ENCODE measurements around the gene DYNC2I2. TPM values are rescaled to one million over a fixed set of nuclear protein-coding genes. Genes with fewer than 3 reads are reported as not detected.

Gene DYNC2I2
- total RNA-seq, 2 donors from 2014 or later: 87.8 to 119 TPM

DNA sequence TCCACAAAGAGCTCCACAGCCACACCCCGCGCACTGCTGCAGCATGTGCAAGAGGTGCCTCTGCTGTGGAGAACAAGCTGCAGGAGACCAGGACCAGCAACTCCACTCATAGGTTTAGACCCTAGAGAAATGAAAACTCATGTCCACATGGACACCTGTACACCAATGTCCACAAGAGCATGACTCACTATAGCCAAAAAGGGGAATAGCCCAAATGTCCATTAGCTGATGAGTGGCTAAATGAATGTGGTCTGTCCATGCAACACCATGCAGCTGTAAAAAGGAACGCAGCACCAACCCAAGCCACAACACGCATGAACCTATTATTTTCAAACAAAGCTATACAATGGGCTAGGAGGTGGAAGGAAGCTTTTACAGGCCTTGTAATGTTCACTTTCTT lies 18.1 kb downstream of the DYNC2I2 start:
- Histone ChIP-seq H3K9me3 (ENCODE audit: control insufficient read depth, low read length) (no peaks in the 10 kb centered on the region), H3K4me3 (ENCODE audit: low read length) (no peak overlapping the region), H3K9ac (ENCODE audit: extremely low read depth, low read length, poor library complexity, severe bottlenecking) (no peak overlapping the region), H3K27me3 (ENCODE audit: control insufficient read depth, insufficient read depth, low read length, poor library complexity, severe bottlenecking) (no peaks in the 10 kb centered on the region), H3K27ac (ENCODE audit: low read depth, low read length) (no peak overlapping the region), H3K4me1 (ENCODE audit: control insufficient read depth, insufficient read depth, low read length) (peaks cover 6% of the 10 kb centered on the region), H3K36me3 (ENCODE audit: control insufficient read depth, insufficient read depth, low read length) (peaks cover 26% of the 10 kb centered on the region)
- TF ChIP-seq, protein P1, sequence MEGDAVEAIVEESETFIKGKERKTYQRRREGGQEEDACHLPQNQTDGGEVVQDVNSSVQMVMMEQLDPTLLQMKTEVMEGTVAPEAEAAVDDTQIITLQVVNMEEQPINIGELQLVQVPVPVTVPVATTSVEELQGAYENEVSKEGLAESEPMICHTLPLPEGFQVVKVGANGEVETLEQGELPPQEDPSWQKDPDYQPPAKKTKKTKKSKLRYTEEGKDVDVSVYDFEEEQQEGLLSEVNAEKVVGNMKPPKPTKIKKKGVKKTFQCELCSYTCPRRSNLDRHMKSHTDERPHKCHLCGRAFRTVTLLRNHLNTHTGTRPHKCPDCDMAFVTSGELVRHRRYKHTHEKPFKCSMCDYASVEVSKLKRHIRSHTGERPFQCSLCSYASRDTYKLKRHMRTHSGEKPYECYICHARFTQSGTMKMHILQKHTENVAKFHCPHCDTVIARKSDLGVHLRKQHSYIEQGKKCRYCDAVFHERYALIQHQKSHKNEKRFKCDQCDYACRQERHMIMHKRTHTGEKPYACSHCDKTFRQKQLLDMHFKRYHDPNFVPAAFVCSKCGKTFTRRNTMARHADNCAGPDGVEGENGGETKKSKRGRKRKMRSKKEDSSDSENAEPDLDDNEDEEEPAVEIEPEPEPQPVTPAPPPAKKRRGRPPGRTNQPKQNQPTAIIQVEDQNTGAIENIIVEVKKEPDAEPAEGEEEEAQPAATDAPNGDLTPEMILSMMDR (conservative IDR thresholded peaks at IDR 0.05): no peak
- Mint-ChIP-seq H3K9me3 (no peaks in the 10 kb centered on the region), H3K4me1 (peaks cover 2% of the 10 kb centered on the region), H3K4me3 (no peak overlapping the region), H3K36me3 (ENCODE audit: low read depth) (peaks cover 39% of the 10 kb centered on the region), H3K27ac (no peak overlapping the region), H3K27me3 (ENCODE audit: insufficient read depth) (no peaks in the 10 kb centered on the region)
- 97 to 100% methylated on average over 1 to 4 of the region's 4 CpGs for WGBS, 2 experiments (ENCODE audit: insufficient coverage in 1 of 2, insufficient read length in 1 of 2)
- DNase-seq: no peak

DNA sequence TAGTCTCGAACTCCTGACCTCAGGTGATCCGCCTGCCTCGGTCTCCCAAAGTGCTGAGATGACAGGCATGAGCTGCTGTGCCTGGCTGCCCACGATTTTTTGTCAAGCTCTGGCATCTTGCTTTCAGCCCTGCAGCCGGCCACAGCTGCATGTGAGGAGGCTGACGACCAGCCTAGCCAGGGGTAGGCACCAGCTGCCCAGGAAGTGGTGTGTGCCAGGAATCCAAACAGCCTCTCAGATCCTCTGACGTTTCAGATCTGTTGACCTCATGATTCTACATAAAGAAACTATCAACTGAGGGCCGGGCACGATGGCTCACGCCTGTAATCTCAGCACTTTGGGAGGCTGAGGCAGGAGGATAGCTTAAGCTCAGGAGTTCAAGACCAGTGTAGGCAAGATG lies 19.0 kb downstream of the DYNC2I2 start:
- Mint-ChIP-seq H3K27ac (no peak overlapping the region), H3K4me1 (peaks cover 2% of the 10 kb centered on the region), H3K9me3 (no peaks in the 10 kb centered on the region), H3K36me3 (ENCODE audit: low read depth) (peaks cover 48% of the 10 kb centered on the region), H3K4me3 (no peak overlapping the region), H3K27me3 (ENCODE audit: insufficient read depth) (no peaks in the 10 kb centered on the region)
- 85 to 95% methylated on average over 10 of the region's 10 CpGs for WGBS, 2 experiments (ENCODE audit: insufficient coverage in 1 of 2, insufficient read length in 1 of 2)
- Histone ChIP-seq H3K27me3 (ENCODE audit: control insufficient read depth, insufficient read depth, low read length, poor library complexity, severe bottlenecking) (no peaks in the 10 kb centered on the region), H3K9ac (ENCODE audit: extremely low read depth, low read length, poor library complexity, severe bottlenecking) (no peak overlapping the region), H3K36me3 (ENCODE audit: control insufficient read depth, insufficient read depth, low read length) (peaks cover 34% of the 10 kb centered on the region), H3K4me1 (ENCODE audit: control insufficient read depth, insufficient read depth, low read length) (peaks cover 6% of the 10 kb centered on the region), H3K9me3 (ENCODE audit: control insufficient read depth, low read length) (no peaks in the 10 kb centered on the region), H3K4me3 (ENCODE audit: low read length) (no peak overlapping the region), H3K27ac (ENCODE audit: low read depth, low read length) (no peak overlapping the region)
- DNase-seq: no peak
- TF ChIP-seq, protein P1 (conservative IDR thresholded peaks at IDR 0.05): no peak

DNA sequence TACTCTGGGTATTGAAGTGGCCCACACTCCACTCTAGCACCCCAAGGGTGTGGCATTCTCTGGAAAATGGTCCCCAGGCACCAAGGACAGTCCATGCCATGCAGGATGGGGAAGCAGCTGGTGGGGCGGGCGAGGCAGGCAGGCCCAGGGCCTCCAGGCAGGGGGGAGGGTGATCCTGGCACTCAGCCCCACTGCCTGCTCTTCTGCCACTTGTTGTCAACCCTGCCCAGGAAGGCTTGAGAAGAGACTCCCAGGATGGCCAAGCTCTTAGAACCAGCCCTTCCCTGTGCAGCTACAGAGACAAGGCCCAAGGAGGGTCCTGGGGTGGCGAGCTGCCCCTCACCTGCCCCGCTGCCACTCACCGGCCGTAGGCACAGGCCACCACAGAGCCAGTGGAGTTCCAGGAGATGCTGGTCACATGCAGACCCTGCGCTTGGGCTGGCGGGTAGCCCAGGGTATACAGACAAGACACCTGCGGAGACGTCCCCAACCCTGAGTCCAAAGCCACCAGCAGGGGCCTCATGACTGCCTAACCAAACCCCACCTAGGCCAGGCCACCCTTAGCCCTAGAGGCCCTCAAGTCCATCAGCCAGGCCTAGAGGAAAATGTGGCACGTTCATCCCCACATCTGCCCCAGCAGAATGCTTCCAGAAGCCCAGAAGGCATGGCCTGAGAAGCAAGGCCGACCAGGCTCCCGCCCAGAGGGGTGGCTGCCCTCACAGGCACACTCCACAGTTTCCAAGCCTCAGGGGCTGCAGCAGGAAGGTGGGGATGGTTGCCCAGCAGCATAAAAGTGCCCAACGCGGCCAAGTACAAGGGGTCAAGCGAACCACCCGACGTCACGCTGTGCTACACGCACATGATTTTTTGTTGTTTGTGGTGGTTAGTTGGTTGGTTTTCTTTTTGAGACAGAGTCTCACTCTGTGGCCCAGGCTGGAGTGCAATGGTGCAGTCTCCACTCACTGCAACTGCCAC lies 19.8 kb downstream of the DYNC2I2 start:
- peaks cover 42% of the 10 kb centered on the region for H3K36me3 ChIP-seq (ENCODE audit: control insufficient read depth, insufficient read depth, low read length)
- peaks cover 2% of the 10 kb centered on the region for H3K4me1 Mint-ChIP-seq
- no peaks in the 10 kb centered on the region for H3K27me3 Mint-ChIP-seq (ENCODE audit: insufficient read depth)
- peak overlapping the region; percentile 16 for H3K27ac ChIP-seq (ENCODE audit: low read depth, low read length)
- no peak overlapping the region for H3K9ac ChIP-seq (ENCODE audit: extremely low read depth, low read length, poor library complexity, severe bottlenecking)
- peak; percentile 47 for DNase-seq
- H3K9me3 ChIP-seq (ENCODE audit: control insufficient read depth, low read length): no peaks in the 10 kb centered on the region
- TF ChIP-seq, protein P1 (conservative IDR thresholded peaks at IDR 0.05): peak; percentile 12
- 94 to 98% methylated on average over 14 to 20 of the region's 20 CpGs for WGBS, 2 experiments (ENCODE audit: insufficient coverage in 1 of 2, insufficient read length in 1 of 2)
- H3K27me3 ChIP-seq (ENCODE audit: control insufficient read depth, insufficient read depth, low read length, poor library complexity, severe bottlenecking): no peaks in the 10 kb centered on the region
- peaks cover 6% of the 10 kb centered on the region for H3K4me1 ChIP-seq (ENCODE audit: control insufficient read depth, insufficient read depth, low read length)
- peaks cover 56% of the 10 kb centered on the region for H3K36me3 Mint-ChIP-seq (ENCODE audit: low read depth)
- H3K4me3 ChIP-seq (ENCODE audit: low read length): no peak overlapping the region
- no peak overlapping the region for H3K4me3 Mint-ChIP-seq
- H3K9me3 Mint-ChIP-seq: no peaks in the 10 kb centered on the region
- peak overlapping the region; percentile 94 for H3K27ac Mint-ChIP-seq

Data from endodermal cell (in vitro differentiated cells).